ENCODE results near the gene UPB1.

The UPB1 gene

DNA sequence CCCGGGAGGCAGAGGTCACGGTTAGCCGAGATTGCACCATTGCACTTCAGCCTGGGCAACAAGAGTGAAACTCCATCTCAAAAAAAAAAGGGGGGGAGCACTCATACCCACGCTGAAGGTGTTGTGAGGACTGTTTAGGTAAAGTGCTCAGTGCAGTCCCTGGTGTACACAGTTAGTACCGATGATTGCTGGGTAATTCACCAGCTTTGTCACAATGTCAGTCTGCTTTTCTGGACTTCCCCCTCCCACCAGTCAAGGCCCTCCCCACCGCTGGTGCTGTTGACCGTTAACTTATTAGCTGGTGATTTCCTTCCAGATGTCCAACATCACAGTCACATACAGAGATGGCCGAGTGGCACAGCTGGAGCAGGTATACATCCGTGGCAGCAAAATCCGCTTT is 72.5 kb downstream of the UPB1 start:
- DNase-seq, result no peak

DNA sequence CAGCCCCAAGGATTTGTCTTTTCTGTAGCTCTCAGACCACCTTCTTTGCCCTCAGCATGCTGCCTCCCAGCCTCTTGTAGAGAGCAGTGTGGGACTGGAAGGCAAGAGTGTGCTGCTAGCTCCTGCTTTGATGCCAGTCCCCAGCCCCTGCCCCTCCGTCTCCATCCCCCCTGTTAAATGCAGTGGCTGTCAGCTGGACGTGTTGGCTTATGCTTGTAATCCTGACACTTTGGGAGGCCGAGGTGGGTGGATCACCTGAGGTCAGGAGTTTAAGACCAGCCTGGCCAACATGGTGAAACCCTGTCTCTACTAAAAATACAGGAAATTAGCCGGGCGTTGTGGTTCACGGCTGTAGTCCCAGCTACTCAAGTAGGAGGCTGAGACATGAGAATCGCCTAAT is 76.1 kb downstream of the UPB1 start:
- DNase-seq, result no peak

DNA sequence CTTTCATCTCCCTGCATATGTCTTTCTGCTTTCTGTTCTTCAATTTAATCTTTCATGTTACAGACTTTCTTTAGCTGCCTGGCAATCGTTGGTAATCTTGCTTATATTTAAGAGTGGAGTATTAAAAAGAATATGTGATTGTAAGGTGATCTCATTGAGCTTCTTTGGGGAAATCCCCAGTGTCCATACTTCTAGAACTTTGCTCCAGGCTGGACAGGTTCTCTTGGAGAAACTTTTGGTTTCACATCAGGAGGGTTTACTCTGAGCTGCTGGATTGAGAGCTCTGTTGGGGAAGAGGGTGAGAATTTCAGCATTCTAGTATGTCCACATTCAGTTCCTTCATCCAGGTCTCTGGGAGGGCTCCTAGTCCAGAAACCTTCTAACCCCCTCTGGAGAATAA is 81.6 kb downstream of the UPB1 start:
- DNase-seq, result no peak
